OCI-LY3 (cell line): Measurements from ENCODE around the gene NAXE.

Experiments
- EZH2phosphoT487 ChIP-seq: fragments of 200-600 bp; shearing (Covaris generic); IDR thresholded peaks from 2 replicates; pipeline ENCODE4 v1.6.1; 2018; ENCODE audit warnings: antibody characterized with exemption, mixed run types, low read depth
- TF ChIP-seq, protein P1 (sequence below): fragments of 200-600, 300-600 bp; sonication (generic); IDR thresholded peaks from 2 replicates; pipeline ENCODE4 v1.5.1; 2014; ENCODE audit warnings: antibody characterized with exemption, low read length, low read depth

GRCh38 chr1:156578055-156578454 lies 13.5 kb upstream of the NAXE start:
- TF ChIP-seq, protein P1, sequence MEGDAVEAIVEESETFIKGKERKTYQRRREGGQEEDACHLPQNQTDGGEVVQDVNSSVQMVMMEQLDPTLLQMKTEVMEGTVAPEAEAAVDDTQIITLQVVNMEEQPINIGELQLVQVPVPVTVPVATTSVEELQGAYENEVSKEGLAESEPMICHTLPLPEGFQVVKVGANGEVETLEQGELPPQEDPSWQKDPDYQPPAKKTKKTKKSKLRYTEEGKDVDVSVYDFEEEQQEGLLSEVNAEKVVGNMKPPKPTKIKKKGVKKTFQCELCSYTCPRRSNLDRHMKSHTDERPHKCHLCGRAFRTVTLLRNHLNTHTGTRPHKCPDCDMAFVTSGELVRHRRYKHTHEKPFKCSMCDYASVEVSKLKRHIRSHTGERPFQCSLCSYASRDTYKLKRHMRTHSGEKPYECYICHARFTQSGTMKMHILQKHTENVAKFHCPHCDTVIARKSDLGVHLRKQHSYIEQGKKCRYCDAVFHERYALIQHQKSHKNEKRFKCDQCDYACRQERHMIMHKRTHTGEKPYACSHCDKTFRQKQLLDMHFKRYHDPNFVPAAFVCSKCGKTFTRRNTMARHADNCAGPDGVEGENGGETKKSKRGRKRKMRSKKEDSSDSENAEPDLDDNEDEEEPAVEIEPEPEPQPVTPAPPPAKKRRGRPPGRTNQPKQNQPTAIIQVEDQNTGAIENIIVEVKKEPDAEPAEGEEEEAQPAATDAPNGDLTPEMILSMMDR, result no peak
- no peak for TF ChIP-seq EZH2phosphoT487
